ENCODE measurements around the gene TTC17. TPM values are rescaled to one million over a fixed set of nuclear protein-coding genes. Genes with fewer than 3 reads are reported as not detected.

The TTC17 gene
- total and polyA plus RNA-seq, 9 of the 15 experiments (the other 6 are each of a cell fraction or from before 2014, with no cell fraction given) = 19.7 to 99.1 (median 53.3) TPM

- in situ Hi-C loops (cut with MboI) = no loop called here
- 44% methylated on average over 3 of the region's 3 CpGs for WGBS (ENCODE audit: insufficient coverage, low coverage, missing lambda C conversion rate)
- H3K4me1 ChIP-seq (replicated peaks in 1 of 2; ENCODE audit: control insufficient read depth in 2 of 2, insufficient read depth in 2 of 2, low read length in 2 of 2) = no peaks in the 10 kb centered on the region
- no peak overlapping the region for H3K9ac ChIP-seq (ENCODE audit: insufficient read depth in 1 of 2, low read depth in 2 of 2, low read length in 2 of 2)
- no peaks in the 10 kb centered on the region for H3K9me3 ChIP-seq (replicated peaks; ENCODE audit: control insufficient read depth, insufficient read depth, low read depth, low read length)
- no peak overlapping the region for H3K27ac ChIP-seq (ENCODE audit: extremely low read depth, low read depth, low read length)
- DNase-seq (ENCODE audit: extremely low read depth in 1 of 4, low spot score in 3 of 4) (no peak), FAIRE-seq (no peak), ATAC-seq (no peak)
- TF ChIP-seq TAF1 (IDR thresholded peaks at IDR 0.05; ENCODE audit: control insufficient read depth, extremely low read depth, insufficient read depth, low read length, severe bottlenecking) (no peak), DIDO1 (tag; IDR thresholded peaks at IDR 0.05; ENCODE audit: low read depth) (no peak)
- no peak overlapping the region for H2AFZ ChIP-seq (ENCODE audit: low read depth, low read length)
- no peaks in the 10 kb centered on the region for H3K9me1 ChIP-seq (ENCODE audit: control insufficient read depth, insufficient read depth, low read length)
- ChIA-PET CTCF (ENCODE audit: low intra/inter-chr PET ratio) (no interaction called here), POLR2A (no interaction called here)
- no peaks in the 10 kb centered on the region; a peak in 3 of 5 replicates for H3K27me3 ChIP-seq (ENCODE audit: control insufficient read depth in 2 of 2, insufficient read depth in 2 of 2, low read length in 2 of 2)
- intact Hi-C loops (cut with micrococcal nuclease) = no loop called here
- BruUV-seq (replicated peaks) = no TSS peak
- peaks cover 12% of the 10 kb centered on the region; the same call in 2 of the 3 replicates for H3K36me3 ChIP-seq (ENCODE audit: control insufficient read depth, insufficient read depth, low read length)
- no peak overlapping the region for H3K4me2 ChIP-seq (ENCODE audit: insufficient read depth, low read length)
- H3K79me2 ChIP-seq (ENCODE audit: control insufficient read depth, insufficient read depth, low read length) = no peaks in the 10 kb centered on the region
- H3K4me3 ChIP-seq = no peak overlapping the region
- H4K20me1 ChIP-seq (replicated peaks; ENCODE audit: control insufficient read depth, insufficient read depth, low read length) = no peaks in the 10 kb centered on the region
These were observed 139.8 kb downstream of the TTC17 start for GRCh38 chr11:43498561-43498960.

- Histone ChIP-seq H3K9me3 (replicated peaks; ENCODE audit: control insufficient read depth, insufficient read depth, low read depth, low read length) (no peaks in the 10 kb centered on the region), H3K27ac (ENCODE audit: extremely low read depth, low read depth, low read length) (no peak overlapping the region), H3K4me2 (ENCODE audit: insufficient read depth, low read length) (no peak overlapping the region), H3K79me2 (ENCODE audit: control insufficient read depth, insufficient read depth, low read length) (no peaks in the 10 kb centered on the region), H2AFZ (ENCODE audit: low read depth, low read length) (no peak overlapping the region), H3K4me3 (no peak overlapping the region), H3K9ac (ENCODE audit: insufficient read depth in 1 of 2, low read depth in 2 of 2, low read length in 2 of 2) (no peak overlapping the region), H3K4me1 (replicated peaks in 1 of 2; ENCODE audit: control insufficient read depth in 2 of 2, insufficient read depth in 2 of 2, low read length in 2 of 2) (no peaks in the 10 kb centered on the region), H3K36me3 (ENCODE audit: control insufficient read depth, insufficient read depth, low read length) (no peaks in the 10 kb centered on the region), H4K20me1 (replicated peaks; ENCODE audit: control insufficient read depth, insufficient read depth, low read length) (no peaks in the 10 kb centered on the region), H3K27me3 (ENCODE audit: control insufficient read depth in 2 of 2, insufficient read depth in 2 of 2, low read length in 2 of 2) (peaks cover 4 to 27% of the 10 kb centered on the region in 2 experiments; a peak in 4 of 5 replicates), H3K9me1 (ENCODE audit: control insufficient read depth, insufficient read depth, low read length) (no peaks in the 10 kb centered on the region)
- ChIA-PET CTCF (ENCODE audit: low intra/inter-chr PET ratio) (interaction anchor here (3.2 kb wide), 1 partner anchor 70 kb away, joined by 10 read pairs; no protein-coding TSS in a partner anchor), POLR2A (interaction anchor here (1.3 kb wide), 2 partner anchors 9 to 13 kb away, joined by 4 to 5 read pairs; no protein-coding TSS in a partner anchor)
- ATAC-seq (peak; percentile 54), DNase-seq (ENCODE audit: extremely low read depth in 1 of 4, low spot score in 3 of 4) (peak in 1 of 4 experiments; percentile 15), FAIRE-seq (no peak)
- in situ Hi-C loops (cut with MboI) = no loop called here
- BruUV-seq (replicated peaks) = no TSS peak
- TF ChIP-seq CTCF (IDR thresholded peaks at IDR 0.05 in 2 of 3, conservative IDR thresholded peaks at IDR 0.05 in 1 of 3; ENCODE audit: insufficient read depth in 2 of 3, low read depth in 1 of 3, low read length in 3 of 3) (peak; percentile 11 to 28 (median 14); a peak in 3 of 6 replicates), RBFOX2 (IDR thresholded peaks at IDR 0.05; ENCODE audit: low read depth, low read length) (no peak), CTCFL (IDR thresholded peaks at IDR 0.05; ENCODE audit: borderline replicate concordance, insufficient read depth, low read depth, low read length, poor library complexity, severe bottlenecking) (peak; percentile 57), FOXK2 (conservative IDR thresholded peaks at IDR 0.05 in 1 of 2, IDR thresholded peaks at IDR 0.05 in 1 of 2; ENCODE audit: low read depth in 2 of 2) (no peak), GATAD2A (IDR thresholded peaks at IDR 0.05) (no peak), HNRNPUL1 (IDR thresholded peaks at IDR 0.05; ENCODE audit: low read length) (no peak), MAFF (IDR thresholded peaks at IDR 0.05; ENCODE audit: low read length) (no peak)
- WGBS (ENCODE audit: insufficient coverage, low coverage, missing lambda C conversion rate) = 4% methylated on average over 4 of the region's 4 CpGs
- intact Hi-C loops (cut with micrococcal nuclease) = loop anchor here (5.0 kb wide), 1 partner anchor 349 kb away; no protein-coding TSS in a partner anchor
These were observed 144.7 kb downstream of the TTC17 start for GRCh38 chr11:43503417-43503816.

All from K562 (cell line).